ENCODE measurements around the gene ELMO3. TPM values are rescaled to one million over a fixed set of nuclear protein-coding genes. Genes with fewer than 3 reads are reported as not detected.

Gene ELMO3, protein sequence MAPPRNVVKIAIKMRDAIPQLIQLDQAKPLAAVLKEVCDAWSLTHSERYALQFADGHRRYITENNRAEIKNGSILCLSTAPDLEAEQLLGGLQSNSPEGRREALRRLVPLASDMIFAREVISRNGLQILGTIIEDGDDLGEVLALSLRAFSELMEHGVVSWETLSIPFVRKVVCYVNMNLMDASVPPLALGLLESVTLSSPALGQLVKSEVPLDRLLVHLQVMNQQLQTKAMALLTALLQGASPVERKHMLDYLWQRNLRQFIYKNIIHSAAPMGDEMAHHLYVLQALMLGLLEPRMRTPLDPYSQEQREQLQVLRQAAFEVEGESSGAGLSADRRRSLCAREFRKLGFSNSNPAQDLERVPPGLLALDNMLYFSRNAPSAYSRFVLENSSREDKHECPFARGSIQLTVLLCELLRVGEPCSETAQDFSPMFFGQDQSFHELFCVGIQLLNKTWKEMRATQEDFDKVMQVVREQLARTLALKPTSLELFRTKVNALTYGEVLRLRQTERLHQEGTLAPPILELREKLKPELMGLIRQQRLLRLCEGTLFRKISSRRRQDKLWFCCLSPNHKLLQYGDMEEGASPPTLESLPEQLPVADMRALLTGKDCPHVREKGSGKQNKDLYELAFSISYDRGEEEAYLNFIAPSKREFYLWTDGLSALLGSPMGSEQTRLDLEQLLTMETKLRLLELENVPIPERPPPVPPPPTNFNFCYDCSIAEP
- polyA plus RNA-seq (2012; ENCODE audit: insufficient read depth, insufficient read length), result 4.7 TPM

DNA sequence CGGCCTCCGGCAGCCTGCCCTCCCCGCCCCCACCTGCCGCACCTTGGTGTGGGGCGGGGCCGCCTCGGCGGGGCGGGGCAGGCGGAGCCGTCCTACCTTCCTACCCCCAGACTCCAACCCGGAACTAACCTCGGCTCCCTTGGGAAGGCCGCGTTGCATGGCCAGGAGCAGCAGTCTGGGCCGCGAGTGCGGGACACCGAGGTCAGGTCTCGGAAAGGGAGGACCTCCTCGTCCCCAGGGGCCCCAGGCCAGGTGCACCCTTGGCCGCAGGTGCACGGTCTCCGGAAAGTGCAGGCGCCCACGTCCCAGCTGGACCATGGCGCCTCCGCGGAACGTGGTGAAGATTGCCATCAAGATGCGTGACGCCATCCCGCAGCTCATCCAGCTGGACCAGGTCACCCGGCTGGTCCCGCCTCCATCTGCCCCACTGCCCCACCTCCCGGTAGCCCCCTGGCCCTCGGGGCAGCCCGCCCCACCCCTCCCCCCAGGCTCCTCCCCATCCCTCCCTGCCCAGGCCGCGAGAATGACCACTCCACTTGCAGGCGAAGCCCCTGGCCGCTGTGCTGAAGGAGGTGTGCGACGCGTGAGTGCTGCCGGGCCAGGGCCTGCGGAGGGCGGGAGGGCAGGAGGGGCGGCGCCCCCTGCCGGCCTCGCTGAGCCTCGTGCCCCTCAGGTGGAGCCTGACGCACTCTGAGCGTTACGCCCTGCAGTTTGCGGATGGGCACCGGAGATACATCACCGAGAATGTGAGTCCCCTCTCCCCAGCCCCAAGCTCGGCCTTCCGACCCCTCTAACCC, at the start of gene ELMO3:
TSS of gene ELMO3 (plus strand) at position 121 of the 797 bp plus-strand sequence. CDS start at position 317, 196 bp downstream.
- no peak for DNase-seq (ENCODE audit: low read depth, low spot score)
- no peak within 1 kb of the TSS for H3K4me3 ChIP-seq (ENCODE audit: low read length)

DNA sequence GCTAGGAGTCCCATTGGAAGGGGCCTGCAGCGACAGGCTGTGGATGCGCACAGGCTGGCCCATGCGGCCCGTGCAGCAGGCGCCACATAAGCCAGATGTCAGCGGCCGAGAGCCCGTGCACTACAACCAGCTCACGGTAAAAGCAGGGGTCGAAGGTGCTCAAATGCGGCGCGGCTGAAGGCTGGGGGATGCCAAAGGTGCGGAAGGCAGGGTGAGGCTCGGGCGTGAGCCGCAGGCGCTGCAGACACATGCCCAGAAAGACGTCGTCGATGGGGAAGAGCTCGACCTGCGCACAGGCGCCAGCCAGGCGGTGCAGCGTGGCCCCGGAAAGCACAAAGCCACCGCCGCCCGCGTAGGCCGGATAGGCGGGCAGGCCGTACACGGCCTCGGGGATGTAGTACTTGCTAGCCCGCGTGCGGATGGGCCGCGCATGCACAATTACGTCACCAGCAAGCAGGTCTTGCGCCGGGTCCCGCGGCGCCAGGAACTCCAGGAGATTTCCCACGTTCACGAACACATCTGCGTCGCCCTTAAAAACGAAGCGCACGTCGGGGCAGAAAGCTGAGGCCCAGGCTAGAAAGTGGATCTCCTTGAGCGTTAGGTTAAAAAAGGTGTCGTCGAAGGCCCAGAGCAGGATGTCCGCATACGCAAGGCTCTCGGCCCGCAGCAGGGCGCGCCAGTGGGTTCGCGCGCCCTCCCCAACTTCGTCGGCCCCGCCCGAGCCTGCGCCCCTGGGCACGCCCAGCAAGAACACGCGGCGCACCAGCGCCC, 49.5 kb upstream of the ELMO3 start:
- H3K4me3 ChIP-seq (ENCODE audit: low read length), result no peak overlapping the region

DNA sequence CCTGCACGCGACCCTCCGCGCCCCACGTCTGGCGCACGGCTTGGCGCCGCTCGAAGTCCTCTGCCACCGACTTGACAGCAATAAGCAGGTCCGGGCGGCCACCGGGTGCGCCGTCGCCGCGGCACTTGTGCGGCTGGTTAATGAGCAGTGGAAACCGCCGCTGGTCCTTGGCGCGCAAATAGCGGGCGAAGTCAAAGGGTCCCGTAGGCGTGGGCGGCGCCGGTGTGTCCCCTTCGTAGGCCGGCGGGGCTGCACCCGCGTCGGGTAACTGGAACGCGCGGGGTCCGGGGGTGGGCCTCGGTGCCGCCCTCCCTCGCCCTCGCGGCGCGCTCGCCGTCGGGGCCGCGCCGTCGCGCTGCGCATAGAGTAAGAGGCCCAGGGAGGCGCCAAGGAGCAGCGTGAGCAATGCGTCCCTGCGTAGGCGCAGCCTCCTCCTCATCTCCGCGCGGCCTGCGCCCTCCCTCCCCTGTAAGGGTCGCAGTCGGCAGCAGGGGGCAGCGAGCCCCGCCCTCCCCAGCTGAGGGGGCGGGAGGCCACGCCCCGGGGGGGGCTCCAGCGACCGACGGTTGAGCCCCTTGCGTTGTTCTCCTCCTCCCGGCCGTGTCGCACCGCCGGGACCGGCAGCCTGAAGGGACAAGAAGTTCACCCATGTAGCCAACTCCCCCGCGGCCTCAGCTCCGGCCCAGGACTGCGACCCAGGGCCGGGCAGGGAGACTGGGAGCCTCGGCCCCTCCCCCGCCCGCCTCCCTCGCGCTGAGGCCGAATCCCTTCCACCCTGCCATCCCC, 48.7 kb upstream of the ELMO3 start:
- DNase-seq (ENCODE audit: low read depth, low spot score), result no peak
- no peak overlapping the region for H3K4me3 ChIP-seq (ENCODE audit: low read length)

More for the DNA sequence above, 49.5 kb upstream of the ELMO3 start:
- no peak for DNase-seq (ENCODE audit: low read depth, low spot score)

DNA sequence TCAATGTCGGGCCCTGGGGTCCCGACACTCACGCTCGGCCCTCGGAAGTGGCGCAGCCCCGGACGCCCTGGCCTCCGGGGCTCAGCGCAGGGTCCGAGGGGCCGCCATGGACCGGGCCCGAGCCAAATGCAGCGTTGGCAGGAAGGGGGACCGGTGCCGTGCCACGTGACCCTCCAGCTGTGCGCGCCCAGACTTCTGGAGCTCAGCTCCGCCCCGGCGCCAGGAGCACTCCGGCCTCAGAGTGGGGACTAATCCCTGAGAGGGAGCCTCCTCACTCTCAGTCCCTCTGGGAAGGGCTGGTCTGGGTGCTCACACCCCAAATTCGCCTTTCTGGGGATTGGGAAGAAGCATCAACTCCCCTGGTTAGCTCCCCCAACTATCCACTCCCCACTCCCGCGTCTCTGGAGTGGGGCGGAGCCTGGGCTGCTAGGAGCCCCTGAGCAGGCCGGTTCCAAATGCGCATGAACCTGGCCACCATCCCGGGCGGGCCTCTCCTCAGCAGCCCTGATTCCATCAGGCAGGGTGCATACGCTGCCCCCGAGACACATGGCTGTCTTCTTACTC, 48.0 kb upstream of the ELMO3 start, which contains the start of gene B3GNT9:
TSS of gene B3GNT9 (minus strand) at position 166 of the 564 bp plus-strand sequence. CDS start 513 bp downstream, outside the sequence.
- no peak for DNase-seq (ENCODE audit: low read depth, low spot score)
- no peak within 1 kb of the TSS for H3K4me3 ChIP-seq (ENCODE audit: low read length)

DNA sequence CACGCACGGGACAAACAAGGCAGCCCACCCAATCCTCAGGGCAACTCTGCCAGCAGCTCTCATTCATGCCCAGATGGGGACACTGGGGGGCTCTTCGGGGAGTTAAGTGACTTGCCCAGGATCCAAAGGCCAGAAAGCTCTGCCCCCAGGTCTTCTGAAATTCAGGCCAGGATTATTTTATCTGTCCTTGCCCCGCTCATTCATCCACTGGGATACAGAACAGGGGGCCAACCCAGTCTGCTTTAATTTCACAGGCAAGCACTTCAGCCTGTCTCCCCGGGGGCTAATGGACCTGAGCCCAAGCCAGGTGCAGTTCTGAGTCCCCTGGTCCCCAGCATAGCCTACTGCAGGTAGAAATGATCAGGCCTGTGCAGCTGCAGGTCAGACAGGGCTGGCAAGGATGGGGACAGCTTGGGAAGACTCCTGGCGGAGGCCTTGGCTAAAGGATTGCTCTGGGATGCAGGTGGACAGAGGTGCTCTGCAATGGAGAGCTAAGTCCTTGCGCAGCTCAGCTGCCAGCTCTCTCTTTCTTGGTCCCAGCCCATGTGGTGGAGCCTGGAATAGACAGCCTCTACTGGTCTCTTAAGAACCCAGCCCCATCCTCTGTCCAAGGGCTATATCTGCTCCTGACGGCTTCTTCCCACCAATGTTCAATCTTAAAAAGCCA, 47.4 kb upstream of the ELMO3 start:
- no peak for DNase-seq (ENCODE audit: low read depth, low spot score)
- H3K4me3 ChIP-seq (ENCODE audit: low read length), result no peak overlapping the region

DNA sequence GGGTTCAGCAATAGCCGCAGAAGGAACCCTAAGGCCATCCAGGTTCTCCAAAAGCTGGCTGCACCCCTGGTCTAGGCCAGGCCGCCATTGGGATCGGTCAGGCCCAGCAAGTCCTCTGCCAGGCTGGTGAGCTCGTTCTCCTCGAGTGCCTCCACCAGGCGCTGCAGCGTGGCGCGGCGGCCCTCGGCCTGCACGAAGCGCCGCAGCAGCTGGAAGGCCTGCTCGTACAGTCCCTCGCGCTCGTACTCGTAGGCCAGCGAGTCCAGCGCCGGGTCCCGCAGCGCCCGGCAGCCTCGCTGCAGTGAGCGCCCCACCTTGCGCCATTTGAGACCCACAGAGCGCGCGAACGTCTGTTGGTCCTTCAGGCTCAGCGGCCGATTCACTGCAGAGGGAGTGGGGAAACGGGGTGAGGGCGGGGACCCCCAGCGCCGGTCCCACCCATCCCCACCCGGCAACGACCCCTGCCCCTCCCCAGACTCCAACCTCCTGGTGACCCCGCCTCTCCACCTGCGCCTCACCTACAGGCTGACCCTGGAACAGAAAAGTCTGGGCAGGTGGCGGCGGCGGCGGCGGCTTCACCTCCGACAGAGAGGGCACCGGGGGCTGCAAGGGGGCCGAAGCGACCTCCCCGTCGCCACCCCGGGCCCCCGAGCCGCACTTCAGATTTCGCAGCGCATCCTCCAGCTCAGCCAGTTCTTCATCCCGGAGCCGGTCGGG, 44.2 kb upstream of the ELMO3 start:
- no peak overlapping the region for H3K4me3 ChIP-seq (ENCODE audit: low read length)
- DNase-seq (ENCODE audit: low read depth, low spot score), result no peak

DNA sequence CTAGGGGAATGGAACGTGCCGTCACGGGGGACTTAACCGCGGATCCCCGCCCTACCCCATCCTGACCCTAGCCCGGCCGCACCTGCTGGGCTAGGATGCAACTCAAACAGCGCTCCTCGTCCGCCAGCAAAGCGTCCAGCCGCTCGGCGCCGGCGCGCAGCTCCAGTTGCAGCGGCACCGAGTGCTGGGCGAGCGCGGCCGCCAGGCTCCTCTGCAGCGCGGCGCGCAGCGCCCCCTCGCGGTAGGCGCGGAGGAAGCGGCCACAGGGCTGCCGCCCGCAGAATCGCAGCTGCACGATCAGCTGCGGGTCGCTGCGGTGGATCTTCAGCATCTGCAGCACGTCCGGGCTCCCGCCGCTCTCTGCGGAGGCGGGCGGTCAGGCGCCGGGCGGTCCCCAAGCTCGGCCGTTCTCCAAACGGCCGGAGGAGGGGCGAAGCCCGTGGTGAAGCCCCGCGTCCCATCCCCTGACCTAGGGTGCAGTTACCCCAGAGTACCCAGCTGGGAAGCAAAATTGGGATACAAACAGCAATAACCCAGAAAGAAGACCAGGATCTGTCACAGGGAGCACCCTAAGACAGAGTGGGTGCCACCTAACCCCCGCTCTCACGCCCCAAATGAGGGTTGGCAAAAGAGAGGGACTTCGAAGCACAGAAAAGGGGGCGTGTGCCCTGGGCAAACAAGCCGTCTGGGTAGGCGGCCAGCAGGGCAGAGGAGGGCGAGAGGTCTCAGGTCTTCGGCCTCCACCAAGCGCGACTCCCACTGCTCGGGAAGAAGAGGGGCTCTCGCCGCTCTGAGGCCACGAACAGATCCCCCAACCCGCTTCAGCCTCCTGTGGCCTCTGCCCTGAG, 43.4 kb upstream of the ELMO3 start:
- no peak overlapping the region for H3K4me3 ChIP-seq (ENCODE audit: low read length)
- peak; percentile 46 for DNase-seq (ENCODE audit: low read depth, low spot score)

DNA sequence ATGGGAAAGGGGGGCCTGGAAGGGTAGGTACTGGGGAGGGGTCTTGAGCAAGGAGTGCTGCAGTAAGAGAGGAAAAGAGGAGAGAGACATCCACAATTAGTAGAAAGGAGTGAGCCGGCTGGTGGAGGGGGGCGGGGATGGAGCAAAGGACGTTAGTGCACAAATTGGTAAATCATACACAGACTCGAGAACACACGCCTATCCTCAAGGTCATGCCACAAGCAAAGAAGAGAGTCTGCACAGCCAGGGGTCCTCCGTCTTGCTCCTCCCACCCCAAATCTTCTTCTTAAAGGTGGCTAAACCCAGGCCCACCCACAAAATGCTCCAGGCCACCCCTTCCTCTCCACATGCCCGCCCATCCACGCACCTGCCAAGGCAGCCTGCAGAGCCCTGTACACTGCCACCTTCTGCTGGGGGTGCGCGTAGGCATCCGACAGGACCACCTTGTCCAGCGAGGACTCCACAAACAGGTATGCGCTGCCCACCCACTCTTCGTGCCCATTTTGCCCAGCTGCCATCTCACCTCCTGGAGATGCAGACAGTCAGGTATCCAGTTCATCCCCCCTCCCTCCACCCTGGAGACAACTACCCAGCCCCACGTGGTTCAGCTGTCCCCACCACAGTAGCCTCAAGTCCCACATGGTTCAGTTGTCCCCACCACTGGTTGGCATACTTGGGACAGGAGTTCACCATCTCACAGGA, 42.6 kb upstream of the ELMO3 start:
- DNase-seq (ENCODE audit: low read depth, low spot score), result no peak
- no peak overlapping the region for H3K4me3 ChIP-seq (ENCODE audit: low read length)

DNA sequence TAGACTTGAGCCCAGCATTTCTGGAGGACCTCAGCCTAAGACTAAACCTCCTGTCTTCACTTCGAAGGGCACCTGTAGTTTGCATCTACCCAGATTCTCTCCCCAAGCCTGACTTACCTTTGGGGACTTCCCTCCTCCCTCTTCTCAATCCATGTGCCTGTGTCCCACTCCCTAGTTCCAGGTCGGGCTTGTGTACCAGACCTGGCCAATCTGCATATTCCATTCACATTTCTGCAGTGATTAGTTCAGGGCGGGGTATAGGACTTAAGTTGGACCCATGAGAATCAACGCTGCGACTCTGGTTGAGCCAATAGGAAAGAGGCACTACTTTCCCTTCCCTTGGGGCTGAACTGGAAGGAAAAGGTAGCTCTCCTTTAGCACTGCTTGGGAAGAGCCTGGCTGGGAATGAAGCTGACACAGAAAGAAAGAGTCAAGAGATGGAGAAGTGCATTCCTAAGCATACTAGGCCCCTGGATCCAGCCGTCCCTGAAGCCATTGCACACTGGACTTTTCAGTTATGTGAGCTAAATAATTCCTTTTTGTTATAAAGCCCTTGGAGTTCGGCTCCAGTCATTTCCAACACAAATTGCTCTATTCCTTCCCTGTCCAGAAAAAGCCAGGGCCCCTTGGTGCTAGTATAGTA, 41.7 kb upstream of the ELMO3 start:
- H3K4me3 ChIP-seq (ENCODE audit: low read length), result no peak overlapping the region
- DNase-seq (ENCODE audit: low read depth, low spot score), result no peak

DNA sequence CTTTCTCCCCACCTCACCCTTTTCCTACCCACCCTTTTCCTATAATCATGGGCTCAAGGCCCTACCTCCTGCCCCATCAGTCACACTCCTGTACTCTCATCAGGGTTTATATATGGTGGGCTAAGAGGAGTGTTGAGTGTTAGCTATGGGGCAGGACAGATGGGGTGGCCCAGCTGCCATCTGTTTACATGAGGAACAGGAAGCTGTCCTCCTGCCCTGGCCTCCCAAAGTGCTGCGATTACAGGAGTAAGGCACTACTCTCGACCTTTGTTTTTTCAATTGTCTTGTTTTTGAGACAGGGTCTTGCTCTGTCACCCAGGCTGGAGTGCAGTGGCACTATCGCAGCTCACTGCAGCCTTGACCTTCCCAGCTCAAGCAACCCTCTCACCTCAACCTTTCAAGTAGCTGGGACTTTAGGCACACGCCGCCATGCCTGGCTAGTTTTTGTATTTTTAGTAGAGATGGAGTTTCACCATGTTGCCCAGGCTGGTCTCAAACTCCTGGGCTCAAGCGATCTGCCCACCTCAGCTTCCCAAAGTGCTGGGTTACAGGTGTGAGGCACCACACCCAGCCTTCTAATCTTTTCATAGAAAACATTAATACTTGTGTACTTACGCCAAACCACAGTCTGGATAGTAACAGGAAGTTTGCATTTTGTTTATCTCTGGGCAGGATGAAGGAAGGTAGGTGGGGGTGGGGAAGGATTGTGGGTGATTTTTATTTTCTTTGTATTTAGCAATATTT, 40.9 kb upstream of the ELMO3 start:
- DNase-seq (ENCODE audit: low read depth, low spot score), result no peak
- H3K4me3 ChIP-seq (ENCODE audit: low read length), result no peak overlapping the region

DNA sequence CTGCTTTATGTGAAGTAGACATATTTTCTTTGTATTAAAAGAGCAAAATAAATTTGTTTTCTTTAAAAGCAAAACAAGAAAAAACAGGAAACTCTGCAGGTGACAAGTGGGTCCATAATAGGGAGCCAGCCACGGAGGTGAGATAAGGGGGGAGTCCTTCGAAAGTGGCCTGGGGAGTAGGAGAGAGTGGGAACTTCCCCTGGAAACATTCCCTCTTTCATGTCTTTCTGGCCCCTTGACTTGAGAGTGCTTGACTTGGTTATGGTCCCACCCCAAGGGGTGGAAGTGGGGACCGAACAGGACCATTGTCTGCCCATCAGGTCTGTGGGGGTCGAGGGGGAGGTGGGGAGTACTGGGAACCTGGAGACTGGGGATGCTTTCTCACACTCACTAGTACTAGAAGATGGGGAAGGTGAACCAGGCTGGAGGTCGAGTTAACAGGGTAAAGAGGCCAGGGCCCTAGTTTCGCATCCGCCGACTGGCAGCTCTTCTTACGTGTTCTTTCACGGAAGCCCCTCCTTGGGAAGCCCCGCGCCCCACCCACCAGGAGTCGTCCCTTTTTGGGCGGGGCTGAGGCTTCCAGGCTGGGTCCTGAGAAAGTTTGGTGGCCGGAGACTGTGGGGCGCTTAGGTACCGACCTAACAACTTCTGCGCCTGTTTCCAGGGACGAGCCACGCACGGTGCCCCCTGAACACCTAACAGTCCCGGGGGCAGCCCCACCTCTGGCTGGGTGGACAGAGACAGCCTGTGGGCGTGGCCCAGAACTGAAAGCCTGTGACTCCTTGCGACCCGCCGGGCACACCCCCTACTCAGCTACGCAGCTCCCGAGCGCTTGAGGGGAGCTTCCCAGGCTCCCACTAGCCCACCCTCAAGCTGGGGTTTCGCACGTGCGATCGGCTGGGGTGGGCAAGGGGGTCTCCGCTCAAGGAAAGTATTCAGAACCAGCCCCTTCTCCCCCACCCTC, 40.0 kb upstream of the ELMO3 start:
- H3K4me3 ChIP-seq (ENCODE audit: low read length), result peak overlapping the region; percentile 90
- peak; percentile 48 for DNase-seq (ENCODE audit: low read depth, low spot score)

DNA sequence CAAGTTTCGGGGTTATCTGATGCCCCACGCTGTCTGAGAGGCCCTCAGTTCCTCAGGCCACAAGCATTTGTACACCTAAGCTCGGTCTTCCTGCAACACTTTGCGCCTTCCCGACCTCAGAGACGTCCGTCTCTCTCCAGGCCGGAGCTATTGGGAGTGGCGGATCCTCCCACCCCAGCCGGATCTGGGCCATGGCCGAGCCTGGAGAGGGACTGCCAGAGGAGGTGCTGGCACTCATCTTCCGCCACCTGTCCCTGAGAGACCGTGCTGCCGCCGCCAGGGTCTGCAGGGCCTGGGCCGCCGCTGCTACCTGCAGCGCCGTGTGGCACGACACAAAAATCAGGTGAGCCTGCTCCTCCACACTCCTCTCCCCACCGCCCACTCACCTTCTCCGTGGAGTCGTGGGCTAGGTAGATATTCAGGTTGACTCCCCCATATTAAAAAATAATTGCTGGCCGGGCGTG, 37.3 kb upstream of the ELMO3 start:
- no peak overlapping the region for H3K4me3 ChIP-seq (ENCODE audit: low read length)
- DNase-seq (ENCODE audit: low read depth, low spot score), result no peak
